Stimulated activated CD8-positive, alpha-beta memory T cell treated with anti-CD3 and anti-CD28 coated beads, Interleukin-7, amount 100 ng/mL, for 48 hours (primary cell): ENCODE data around the gene LRIG1.

ENCODE experiments used
- DNase-seq, 2 donors: peaks; one replicate each; pipeline ENCODE4 v3.0.0-alpha.2; 2020; ENCODE audit warnings: low read depth in 1 of 2; ENCODE audit errors: extremely low read depth in 1 of 2

The LRIG1 gene

DNA sequence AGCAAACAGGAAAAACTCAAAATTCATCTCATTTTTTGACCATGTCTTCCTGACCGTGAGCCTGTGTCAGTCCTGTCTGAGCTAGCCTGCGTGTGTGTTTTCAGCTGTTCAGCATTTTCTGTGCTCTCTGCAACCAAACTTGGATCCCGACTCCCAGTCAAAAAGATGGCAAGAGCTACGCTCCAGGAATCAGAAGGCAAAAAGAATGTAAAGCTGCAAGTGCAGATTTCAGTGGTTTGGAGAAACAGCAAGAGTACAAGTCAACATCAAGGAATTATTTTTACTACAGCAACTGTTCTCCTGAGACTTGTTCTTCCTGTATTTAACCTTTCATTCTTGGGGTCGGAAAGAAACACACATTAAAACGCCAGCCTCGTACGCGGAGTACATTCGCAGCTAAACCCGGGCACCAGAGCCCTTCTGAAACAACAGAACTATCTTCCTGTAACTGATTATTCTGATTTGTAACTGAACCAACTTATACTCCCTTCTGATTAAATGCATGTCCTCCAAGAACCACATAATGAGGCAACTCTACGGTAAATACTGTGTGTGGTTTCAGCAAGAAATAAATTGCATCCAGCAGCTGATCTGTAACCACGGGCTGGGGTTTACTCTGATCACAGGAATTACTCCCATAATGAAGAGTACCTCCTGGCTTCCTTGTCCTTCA is 107.4 kb downstream of the LRIG1 start:
- no peak for DNase-seq

DNA sequence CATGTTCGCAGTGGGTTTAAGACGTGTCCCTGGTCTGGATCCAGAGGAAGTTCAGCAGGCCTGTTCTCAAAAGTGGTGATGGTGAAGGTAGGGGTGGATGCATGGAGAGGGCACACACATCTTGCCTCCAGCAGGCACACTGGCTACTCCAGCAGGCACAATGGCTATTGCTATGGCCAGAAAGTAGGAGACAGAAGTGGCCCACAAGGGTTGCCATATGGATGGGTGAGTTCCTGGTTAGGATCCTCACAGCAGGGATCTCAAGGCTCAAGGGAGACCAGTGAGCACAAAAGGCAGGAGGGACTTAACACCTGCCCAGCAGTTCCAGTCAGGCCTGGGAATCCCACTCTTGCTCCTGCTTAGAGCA is 107.9 kb downstream of the LRIG1 start:
- no peak for DNase-seq

DNA sequence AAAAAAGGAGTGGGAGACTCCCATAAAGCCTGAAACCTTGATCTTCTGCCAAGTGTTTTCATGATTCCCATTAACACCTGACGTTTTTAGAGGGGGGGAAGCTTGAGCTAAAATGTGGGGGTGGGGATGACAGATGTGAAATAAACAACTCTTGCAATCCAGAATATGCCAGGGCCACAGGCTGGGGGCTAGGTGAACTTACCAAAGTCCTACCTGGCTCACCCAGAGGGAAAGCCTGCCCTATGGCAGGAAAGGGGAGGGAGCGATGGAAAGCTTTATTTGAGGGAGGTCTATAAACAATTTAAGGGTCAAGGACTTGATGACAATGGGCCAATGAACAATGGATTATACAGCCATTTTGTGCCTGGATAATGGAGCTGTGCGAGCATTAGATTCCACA is 108.3 kb downstream of the LRIG1 start:
- no peak for DNase-seq

DNA sequence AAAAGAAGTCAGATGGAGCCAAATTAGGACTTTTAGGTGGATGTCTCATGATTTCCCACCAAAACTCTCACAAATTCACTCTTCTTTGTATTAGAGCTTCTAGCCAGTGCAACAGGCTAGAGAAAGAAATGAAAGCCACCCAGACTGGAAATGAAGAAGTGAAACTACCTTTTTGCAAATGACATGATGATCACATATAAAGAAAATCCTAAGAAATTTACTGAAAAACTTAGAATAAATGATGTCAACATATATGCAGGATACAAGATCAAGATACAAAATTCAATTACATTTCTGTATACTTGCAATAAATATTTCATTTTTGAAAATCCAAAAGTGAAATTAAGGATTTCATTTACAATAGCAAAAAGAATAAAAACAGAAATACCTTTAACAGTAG is 110.8 kb downstream of the LRIG1 start:
- DNase-seq: no peak

DNA sequence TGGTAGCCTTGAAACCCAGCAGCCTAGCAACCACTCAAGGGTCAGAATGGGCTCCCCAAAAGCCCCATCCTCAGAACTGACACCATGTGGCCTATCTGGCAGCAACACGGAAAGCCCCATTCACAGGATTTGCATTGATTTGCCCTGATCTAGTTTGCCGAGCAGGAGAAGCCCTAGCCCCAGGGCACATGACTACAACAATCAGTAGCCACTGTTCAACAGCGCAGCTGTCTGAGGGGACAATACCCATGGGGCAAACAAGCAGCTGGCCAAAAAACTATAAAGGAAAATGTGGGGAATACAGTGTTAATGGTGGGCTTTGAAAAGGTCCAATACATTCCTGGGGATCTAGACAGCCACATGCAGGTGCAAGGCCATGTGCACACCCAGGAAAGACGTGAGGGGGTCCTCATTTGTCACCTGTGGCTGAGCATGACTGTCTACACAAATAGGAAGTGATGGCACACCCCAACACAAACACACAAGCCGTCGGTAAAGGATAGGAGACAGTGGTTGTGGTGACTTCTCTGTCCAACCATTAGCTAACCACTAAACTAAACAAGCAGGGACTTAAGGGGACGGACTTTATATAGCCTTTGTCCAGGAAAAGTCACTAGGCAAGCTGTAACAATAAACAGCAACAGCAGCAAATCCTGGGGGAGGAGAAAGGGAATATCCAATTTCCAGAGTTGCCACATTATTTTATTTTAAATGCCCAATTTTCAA is 113.7 kb downstream of the LRIG1 start:
- no peak for DNase-seq

DNA sequence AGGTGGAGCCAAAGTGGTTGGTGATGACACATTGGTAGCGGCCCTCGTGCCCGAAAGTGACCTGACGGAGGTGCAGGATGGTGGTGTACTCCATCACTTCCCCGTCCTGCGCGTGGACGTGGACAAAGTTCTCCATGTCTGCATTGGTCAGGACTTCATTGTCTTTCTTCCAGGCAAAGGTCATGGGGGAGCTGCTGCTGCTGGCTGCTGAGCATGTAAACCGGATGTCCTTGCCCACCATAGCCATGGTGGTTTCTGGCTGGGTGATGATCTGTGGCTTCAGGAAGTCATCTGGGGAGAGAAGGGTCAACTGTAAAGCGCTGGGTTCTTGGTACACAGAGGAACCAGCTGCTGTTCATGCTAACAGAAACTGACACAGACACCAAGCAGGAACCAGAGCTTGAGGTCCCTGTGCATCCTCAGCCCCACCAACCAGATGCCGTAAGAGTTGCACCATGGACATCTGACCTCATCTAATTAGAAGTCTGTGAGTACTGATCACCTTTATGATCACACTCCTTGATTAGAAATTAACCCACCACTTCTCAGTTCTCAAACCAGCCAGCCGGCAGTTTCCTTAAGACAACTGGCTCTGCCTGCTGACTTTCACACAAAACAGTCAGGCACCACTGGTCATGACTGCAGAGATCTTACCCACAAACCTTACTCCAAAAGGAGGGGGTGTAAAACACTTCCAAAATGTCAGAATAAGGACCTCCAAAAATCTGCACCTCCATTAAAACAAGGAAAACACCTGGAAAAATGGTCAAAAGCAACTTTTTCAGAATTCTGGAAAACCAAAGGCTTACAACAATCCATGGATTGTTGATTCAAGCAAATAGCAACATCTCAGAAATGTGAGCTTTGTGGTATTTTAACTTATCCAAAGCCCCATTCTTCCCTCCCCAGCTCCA is 114.6 kb downstream of the LRIG1 start:
- DNase-seq: no peak

DNA sequence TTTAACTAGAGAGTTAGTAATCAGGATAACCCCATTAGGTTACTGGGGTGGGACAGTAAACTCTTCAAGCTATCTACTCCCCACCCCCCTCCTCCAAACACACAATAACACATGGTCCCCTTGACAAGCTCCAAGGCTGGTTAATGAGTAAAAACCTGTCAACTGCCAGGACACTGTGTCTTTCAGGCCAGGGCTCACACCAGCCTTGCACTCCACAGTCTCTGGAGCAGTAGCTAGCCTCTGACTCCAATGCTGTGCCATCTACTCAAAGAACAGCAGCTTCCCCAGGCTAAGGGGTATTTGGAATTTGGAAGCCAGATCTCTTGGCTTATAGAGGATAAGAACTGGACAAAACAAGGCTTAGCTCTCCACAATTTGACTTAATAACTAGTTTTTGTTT is 115.8 kb downstream of the LRIG1 start:
- no peak for DNase-seq

DNA sequence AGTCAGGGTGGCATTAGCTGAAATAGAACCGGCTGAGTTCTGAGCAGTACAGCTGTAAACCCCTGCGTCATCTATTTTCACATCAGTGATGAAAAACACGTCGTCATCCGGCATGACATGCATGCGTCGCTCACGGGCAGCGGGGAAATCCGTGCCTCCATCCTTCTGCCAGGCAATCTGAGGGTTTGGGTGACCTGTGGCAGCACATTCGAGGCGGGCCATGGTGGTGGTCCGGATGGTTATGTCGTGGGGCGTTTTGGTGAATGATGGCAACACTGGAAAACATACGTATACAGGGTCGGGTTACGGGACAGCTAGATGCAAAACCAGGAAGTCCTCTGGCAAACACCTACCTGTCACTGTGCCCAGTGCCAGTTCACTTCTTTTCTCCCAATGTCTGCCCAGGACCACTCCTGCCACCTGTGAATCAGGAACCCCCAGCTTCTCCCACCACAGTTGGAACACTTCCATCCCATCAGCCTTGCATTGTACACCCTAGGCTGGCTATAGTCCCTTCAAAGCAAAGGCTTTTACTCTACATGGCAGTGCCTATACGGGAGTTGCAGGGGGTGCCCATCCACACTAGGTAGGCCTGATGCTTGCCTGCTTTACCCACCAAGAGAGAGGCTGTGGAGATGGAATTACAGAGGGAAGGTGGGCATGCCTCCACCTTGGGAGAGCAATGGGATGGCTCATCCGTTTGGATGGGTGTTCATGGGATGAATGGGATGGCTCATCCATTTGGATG is 116.7 kb downstream of the LRIG1 start:
- DNase-seq: no peak

DNA sequence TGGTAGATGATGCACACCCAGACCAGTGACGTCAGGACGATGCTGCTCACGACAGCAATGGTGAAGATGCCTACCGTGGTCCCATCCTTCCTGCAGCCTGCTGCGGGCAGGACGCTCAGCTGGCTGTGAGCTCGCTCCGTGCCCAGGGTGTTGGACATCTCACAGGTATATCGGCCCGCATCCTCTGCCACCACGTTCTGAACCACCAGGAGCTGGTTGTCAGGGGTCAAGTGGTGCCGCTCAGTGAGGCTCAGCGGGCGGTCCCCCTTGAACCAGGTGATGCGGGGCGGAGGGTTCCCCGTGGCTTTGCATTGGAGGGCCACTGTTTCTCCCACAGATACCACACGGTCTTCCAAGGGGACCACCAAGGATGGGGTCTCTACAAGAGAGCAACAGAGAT is 117.8 kb downstream of the LRIG1 start:
- no peak for DNase-seq

DNA sequence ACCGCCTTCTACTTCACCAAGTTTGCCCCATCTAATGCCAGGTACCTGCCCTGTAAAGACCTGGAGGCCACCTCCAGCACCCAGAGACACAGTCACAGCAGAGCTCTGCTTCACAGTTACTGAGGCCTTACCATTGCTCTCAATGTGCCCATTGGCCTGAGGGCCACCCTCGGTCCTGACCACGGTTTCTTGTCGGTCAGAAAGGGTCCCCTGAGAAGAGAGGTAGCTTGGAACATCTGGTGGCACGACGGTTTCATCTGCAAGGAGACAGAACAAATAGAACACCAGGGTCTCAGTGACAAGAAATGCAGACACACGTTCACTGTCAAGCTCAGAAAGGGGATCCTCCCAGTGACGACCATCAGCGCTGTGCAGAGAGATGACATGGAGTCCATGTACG is 118.7 kb downstream of the LRIG1 start:
- no peak for DNase-seq

DNA sequence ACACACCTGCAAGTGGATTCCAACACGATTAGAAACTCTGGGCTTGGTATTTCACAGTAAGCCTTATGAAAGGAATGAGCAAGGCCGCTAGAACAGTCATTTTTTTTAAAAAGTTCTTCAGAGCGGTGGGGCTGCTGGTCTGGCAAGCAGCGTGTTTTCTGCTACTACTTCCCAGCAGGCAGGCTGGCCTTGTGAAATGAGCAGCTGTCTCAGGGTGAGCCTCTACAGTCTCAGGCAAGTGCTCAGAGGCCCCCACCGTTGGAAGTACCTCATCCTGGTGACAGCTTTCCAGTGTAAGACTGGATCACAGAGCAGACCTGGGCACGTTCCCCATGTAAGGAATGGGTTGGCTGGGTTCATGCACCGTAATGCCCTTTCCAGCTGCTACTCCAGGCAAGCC is 119.2 kb downstream of the LRIG1 start:
- DNase-seq: no peak

DNA sequence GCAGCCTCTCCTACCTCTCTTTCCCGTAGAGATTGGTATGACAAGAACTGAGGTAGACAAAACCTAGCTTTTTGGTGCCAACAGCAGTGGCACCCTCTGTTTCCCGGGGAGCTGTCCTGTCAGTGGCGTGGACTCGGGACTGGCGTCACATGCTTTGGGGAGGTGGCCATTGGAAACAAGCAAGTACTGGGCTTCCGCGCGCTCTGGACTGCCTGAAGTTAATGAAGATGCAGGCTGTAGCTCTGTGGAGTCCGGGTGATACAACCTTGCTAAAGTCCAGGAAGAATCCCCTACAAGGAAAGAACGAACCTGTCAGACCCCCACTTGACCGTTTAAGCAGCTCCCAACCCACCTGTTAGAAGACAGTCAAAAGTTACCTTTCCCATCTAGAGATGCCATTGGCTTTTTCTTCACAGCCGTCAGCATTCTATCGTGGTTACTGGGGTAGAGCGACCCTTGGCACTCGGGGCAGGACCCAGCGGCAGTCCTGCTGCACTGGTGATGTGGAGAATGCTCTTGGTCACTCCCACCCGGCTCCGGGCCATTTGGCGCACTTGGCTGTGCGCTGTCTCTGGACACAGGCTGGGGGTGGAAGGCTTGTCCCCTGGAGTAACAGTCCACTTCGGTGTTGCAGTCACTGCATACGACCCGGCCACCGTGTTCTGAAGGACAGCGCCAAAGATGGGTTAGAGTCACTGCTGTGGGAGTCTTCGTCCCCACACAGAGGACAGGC is 120.5 kb downstream of the LRIG1 start:
- no peak for DNase-seq

DNA sequence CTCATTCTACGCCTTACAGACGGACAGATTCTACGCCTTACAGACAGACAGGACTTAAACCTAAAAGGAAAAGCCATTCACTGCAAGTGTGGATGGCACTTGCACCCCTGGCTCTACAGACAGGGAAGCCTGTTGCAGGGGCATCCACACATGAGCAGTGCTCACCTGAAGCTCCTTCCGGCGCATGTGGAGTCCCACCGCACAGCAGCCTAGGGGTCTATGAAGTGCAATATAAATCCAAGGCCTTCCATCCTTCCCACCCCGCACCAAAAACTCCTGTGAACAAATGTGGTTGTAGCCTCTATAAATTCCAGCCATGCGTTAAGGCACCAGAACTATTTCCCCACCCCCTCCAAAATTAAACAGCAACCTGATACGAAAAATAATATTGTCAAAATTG is 121.3 kb downstream of the LRIG1 start:
- no peak for DNase-seq

DNA sequence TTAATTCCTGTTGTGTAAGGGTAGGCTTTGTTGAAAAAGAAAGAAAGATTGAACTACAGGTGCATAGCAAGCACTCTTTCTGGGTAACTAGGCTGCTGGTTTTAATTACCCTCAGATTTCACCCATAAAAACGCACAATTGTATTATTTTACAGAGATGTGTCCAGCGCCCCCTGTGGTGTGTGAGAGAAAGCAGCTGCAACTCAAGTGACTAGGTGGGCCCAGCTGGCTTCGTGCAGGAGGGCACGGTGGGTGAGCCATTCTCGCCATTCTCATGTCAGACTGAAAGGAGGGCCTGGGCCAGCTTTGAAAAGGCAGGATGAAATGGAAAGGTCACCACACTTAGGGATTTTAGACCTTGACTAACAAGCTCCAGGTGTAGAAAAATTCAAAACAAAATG is 122.6 kb downstream of the LRIG1 start:
- DNase-seq: no peak

DNA sequence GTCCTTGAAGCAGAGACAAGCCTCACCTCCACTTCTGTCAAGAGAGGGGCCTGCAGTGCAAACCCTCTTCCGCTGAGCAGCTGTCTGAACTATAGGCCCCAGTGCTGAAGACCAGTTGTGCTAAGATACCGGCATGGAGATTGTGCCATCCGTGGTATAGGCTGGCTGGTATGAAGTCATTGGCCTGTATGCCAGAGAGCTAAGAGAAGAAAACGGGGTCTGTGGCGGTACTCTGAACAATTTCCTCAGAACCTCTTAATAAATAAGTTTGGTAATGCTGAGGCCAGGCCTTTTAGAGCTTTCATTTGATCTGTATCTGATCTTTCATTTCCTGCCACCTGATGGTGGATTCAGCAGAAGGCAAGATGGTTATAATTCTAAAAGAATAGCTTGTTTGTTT is 123.0 kb downstream of the LRIG1 start:
- no peak for DNase-seq

DNA sequence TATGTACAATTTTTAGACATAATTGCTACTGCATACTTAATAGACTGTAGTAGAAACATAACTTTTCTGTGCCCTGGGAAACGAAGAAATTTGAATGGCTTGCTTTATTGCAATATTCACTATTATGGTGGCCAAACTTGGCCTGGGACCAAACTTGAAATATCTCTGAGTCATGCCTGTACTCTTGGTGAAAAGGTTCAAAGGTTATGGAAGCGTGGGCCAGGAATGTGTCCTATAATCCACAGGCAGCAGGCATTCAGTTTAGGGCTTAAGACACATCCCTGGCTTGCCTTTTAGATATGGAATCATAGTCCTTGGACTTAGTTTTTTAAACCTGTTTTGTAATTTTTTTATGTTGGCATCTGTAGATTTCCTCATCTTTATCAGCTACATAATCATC is 124.3 kb downstream of the LRIG1 start:
- DNase-seq: no peak

DNA sequence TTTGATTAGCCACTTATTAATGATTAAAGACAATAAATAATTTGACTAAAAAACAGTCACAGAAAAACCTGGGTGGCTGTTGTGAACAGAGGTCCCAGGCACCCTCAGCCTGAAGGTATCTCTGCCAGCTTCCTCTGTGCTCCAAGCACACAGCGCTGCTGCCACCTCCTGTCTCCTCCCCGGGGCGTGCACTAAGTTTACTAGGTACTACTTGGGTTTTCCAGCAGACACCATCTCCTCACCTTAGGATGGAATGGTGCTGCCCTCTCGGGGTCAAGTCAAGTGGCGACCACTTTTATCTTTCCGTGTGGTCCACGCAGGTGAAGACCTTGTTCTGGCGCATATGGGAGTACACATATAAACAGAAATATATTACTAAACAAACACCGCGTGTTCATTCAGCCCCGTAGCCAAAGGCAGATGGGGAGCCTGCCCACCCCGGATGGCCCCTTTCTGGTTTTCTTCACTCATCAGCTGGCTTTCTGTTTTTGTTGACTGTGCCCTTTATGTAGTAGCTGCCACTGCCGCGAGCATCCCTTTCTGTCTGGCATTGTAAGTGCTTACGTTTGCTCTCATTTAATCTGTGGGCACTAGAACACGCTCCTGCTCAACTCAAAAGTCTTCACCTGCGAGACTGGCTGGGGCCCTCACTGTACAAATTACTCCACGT is 128.0 kb downstream of the LRIG1 start:
- DNase-seq: no peak

DNA sequence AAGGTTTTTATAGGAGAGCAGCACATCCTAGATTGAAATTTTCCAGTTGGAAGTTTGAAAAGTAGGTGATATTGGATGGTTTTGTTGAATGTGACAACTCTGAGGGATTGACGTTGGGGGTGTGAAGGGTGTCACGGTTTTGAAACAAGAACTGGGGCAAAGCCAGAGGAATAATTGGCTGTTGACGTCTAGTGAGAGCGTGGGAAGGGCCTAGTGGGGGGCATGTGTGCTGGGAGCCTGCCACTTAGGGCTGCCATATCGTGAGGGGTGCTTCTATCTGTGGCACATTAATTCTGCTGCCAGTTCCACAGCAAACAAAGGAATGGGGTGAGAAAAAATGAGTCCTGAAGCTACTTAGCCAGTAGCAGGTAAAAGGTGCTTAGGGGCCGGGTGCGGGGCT is 129.4 kb downstream of the LRIG1 start:
- DNase-seq: no peak

DNA sequence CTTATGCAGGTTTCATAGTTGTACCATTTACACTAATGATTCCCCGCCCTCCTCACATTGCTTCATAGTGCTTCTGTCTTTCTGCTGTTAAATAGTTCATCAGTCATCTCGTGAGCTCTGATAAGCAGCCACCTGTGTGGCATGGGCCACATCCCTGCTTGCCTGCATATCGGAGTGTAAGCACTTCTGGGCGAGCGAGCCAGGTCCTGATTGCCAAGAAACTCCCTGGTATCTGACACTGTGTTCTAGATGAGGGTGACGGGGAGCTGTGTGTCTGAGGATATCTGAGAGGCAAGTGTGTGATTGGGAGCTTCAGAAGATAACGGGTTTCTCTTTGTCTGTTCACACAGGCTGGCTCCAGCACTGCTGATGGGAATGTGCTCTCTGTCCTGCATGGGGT is 130.6 kb downstream of the LRIG1 start:
- DNase-seq: no peak

DNA sequence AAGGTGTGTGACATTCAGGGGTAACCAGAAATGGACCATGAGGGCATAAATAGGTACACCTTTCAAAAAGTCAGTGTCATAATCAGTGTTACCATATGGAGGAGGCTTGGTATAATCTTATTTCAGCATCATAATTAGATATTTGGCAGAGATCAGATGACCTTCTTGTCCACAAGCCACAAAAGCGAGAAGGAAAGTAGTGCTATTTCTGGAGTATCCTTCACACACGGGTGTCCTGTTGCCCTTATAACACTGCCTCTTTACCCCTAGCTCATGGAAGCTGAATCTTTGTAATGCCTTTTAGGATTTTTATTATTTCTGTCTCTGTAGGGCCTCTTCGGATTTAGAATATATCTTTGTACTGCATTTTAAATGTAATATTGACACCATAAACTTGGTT is 132.8 kb downstream of the LRIG1 start:
- no peak for DNase-seq
